Testis (tissue), 2 donors: Measurements from ENCODE around the gene SLC22A1.

Experiments used
- CTCF ChIP-seq, 3 experiments: fragments of 450-650 bp in 2 of 3; fragments of 200-600 bp in 1 of 3; sonication (generic) in 1 of 3; IDR thresholded peaks; one replicate each; pipeline ENCODE4 v1.5.1; 2016 to 2019; ENCODE audit warnings: antibody characterized with exemption in 3 of 3, mild to moderate bottlenecking in 2 of 3, moderate library complexity in 1 of 3
- POLR2A ChIP-seq: fragments of 450-650 bp; IDR thresholded peaks from one replicate; pipeline ENCODE4 v1.6.1; 2017; ENCODE audit warnings: antibody characterized with exemption, mild to moderate bottlenecking, moderate library complexity

GRCh38 chr6:160104821-160105517 is 16.6 kb upstream of the SLC22A1 start:
- TF ChIP-seq CTCF (IDR thresholded peaks at IDR 0.05): no peak
- no peak for TF ChIP-seq POLR2A
